ENCODE results near the gene PTPRQ. TPM values are rescaled to one million over a fixed set of nuclear protein-coding genes. Genes with fewer than 3 reads are reported as not detected.

Gene PTPRQ
- polyA plus RNA-seq, 6 donors from 2014 or later = not detected

- Mint-ChIP-seq H3K4me1 (no peaks in the 10 kb centered on the region), H3K4me3 (no peak overlapping the region), H3K27ac (no peak overlapping the region), H3K36me3 (no peaks in the 10 kb centered on the region), H3K9me3 (peaks cover 0 to 3% (median 0%) of the 10 kb centered on the region in 7 donors), H3K27me3 (peaks cover 12 to 16% (median 14%) of the 10 kb centered on the region in 3 donors)
- DNase-seq = no peak
- ATAC-seq (ENCODE audit: low read depth in 2 of 2) = no peak
Observed at GRCh38 chr12:80721326-80721725, 277.3 kb downstream of the PTPRQ start.

Measured in naive B cell (primary cell).